Dedifferentiated amniotic fluid mesenchymal stem cell (primary cell): Measurements from ENCODE around the gene SNX17.
A peak's percentile ranks its signal among the peaks of the same experiment; 100 is the strongest.

Experiments used
- DNase-seq: peaks from one replicate; pipeline ENCODE4 v3.0.0-alpha.2; 2016; ENCODE audit errors: extremely low spot score

The SNX17 gene

DNA sequence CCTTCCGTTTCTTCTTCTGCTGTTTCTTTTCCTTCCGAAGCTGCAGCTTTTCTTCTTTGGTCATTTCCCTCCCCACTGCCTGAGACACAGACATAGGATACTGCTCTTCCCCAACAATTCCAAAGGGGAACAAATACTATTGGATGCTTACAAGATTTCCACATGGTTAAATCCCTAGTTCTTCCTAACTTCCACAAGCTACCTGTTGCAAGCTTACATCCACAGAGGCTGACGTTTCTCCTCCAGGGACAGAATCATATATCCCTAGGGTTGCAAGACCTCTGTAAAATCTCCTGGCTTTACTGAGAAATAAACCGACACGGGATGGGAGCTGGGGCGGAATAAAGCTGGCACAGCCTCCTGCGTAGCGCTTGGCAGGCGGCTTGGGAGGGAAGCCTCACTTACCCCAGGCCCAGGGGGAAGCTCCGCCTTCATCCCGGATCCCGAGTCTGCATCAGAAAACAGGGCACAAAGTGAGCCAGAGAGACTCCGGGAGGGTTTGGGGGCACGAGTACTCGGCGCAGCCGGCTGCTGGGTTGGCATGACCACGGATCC lies 868 bp upstream of the SNX17 start:
- peak; percentile 40 for DNase-seq

DNA sequence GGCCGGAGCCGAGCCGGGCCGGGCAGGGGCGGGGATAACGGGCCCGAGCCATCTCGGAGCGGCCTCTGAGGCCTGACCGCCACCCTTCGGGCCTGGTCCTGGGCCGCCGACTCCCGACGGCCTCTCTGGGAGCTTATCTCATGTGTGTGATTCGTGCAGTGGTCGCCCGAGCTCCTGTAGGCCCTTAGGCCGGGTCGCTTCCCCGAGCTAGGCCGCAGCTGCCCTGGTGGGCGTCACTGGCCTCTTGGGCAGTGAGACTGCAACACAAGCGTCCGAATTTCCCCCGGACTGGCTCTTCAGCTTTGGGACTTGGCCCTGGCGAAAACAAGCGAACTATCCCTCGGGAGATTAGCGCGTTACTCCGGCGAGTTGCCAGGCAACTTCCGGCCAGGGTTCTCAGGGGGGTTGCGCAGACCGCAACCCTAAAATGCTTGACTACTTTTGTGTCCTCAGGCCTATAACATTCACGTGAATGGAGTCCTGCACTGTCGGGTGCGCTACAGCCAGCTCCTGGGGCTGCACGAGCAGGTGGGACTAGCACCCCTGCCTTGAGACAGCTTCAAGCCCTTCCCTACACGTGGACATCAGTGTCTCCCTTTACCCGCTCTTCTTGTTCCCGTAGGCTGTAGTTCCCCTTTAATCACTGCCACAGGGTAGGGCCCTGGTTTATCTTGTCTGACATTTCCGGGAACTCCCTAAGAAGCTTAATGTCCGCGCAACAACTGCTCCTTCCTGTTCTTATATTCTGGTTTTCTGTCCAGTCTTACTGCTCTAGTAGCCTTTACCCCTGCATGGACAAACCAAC lies 602 bp downstream of the SNX17 start:
- DNase-seq: no peak

DNA sequence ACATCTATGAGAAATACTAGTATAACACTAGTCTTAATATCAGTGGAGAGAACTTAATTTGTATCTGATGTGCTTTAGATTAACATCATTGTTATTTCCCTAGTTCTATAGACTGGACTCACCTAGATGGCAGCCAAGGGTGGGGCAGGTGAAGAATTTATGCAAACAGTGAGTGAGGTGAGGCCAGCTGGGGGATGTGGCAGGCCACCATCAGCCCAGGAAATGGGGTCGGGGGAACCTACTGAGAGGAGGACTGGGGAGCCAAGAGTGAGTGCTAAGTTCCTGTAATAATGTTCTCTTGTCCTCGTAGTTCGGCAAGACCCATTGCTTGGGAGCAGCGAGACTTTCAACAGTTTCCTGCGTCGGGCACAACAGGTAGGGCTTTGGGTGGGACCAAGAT lies 2.5 kb downstream of the SNX17 start:
- no peak for DNase-seq

DNA sequence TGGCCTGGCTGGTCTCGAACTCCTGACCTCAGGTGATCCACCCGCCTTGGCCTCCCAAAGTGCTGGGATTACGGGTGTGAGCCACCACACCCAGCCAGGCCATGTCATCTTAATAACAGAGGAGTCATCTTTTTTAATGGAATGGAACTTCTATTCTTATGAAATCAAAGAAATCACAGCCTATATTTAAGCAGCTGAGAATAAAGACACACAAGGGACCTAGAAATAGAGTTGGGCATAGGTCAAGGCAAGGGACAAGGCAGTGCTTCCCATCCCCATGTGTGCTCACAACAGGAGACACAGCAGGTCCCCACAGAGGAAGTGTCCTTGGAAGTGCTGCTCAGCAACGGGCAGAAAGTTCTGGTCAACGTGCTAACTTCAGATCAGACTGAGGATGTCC lies 3.2 kb downstream of the SNX17 start:
- no peak for DNase-seq

DNA sequence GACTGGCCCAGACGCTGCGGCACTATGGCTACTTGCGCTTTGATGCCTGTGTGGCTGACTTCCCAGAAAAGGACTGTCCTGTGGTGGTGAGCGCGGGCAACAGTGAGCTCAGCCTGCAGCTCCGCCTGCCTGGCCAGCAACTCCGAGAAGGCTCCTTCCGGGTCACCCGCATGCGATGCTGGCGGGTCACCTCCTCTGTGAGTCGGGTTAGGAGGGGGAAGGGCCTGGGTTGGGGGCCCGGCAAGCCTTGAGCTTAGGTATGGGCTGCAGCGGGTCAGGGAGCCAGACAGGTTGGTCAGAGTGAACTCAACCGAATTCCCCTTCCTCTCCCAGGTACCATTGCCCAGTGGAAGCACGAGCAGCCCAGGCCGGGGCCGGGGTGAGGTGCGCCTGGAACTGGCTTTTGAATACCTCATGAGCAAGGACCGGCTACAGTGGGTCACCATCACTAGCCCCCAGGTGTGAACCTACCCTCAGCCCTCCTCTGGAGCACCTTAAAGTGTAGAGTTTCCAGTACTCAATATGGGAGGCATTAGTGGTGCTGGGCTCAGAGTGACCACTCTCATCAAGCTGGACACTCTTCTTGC lies 5.2 kb downstream of the SNX17 start:
- DNase-seq: no peak

DNA sequence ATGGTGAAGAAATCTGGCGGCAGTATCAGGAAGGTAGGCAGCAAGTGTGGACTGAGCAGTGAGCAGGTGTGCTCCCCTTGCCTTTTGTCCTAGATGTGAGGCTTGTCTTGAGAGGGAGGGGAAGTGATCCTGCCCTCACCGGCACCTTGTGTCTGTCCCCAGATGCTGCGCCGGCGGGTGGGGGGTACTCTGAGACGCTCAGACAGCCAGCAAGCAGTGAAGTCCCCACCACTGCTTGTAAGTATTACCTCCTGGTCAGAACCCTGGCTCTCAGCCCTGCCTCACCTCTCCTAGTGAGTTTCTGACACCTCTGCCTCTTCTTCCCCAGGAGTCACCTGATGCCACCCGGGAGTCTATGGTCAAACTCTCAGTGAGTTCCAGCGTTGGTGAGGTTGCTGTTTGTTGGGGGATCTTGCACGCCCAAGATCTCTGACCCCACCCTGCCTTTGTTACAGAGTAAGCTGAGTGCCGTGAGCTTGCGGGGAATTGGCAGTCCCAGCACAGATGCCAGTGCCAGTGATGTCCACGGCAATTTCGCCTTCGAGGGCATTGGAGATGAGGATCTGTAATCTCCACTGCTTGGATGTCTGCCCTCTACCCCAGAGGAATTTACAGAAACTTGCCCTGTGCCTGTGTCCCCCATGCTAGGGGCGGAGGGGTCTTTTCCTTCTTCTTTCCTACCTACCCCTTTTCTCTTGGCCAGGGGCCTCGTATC lies 5.9 kb downstream of the SNX17 start:
- DNase-seq: no peak

DNA sequence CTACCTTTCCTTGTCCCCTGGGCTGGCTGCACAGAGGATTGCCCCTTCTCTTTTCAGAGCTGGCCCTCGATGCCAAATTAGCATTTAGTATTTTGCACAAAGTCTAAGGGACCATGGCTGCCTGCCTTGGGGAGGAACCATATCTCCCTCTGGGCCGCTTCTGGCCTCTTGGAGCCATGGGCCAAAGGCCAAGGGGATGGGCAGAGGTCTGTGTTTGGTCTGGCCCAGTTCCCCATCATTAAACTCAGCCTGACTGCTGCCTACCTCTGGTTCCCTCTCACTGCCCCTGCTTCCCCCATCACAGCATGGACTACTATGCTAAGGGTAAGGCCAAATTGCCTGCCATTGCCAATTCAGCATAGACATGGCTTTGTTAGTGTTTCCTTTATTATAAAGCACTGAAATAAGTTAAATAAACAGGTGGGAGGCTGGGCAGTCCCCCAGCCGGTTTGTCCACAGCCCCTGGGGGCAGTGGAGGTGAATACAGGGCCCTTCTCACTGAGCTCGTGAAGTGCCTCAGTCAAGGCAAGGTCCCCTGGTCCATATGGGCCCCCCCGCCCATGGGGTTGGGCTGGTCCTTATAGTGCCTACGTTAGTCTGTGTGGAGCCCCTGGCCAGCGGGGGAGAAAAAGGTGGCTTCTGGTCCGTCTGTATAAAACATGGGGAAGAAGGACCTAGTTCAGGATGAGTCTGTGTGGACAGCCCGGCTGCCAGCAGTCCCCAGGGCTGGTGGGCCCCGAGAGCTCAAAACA lies 6.6 kb downstream of the SNX17 start:
- DNase-seq: no peak

DNA sequence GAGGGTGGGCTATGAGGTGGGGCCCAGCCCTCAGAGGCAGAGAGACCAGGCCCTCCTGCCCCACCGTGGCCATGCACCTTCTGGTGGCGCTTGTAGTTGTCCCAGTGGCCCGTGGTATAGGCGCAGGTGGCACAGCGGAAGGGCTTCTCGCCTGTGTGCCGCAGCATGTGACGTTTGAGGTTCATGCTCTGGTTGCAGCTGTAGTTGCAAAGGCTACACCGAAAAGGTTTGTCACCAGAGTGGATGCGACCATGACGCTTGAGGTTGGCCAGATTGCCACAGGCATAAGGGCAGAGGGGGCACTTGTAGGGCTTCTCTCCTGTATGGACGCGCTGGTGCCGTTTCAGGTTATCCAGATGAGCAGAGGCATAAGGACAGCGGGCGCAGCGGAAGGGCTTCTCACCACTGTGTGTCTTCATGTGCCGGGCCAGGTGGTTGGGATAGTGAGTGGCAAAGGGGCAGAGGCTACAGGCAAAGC lies 7.2 kb downstream of the SNX17 start:
- no peak for DNase-seq

DNA sequence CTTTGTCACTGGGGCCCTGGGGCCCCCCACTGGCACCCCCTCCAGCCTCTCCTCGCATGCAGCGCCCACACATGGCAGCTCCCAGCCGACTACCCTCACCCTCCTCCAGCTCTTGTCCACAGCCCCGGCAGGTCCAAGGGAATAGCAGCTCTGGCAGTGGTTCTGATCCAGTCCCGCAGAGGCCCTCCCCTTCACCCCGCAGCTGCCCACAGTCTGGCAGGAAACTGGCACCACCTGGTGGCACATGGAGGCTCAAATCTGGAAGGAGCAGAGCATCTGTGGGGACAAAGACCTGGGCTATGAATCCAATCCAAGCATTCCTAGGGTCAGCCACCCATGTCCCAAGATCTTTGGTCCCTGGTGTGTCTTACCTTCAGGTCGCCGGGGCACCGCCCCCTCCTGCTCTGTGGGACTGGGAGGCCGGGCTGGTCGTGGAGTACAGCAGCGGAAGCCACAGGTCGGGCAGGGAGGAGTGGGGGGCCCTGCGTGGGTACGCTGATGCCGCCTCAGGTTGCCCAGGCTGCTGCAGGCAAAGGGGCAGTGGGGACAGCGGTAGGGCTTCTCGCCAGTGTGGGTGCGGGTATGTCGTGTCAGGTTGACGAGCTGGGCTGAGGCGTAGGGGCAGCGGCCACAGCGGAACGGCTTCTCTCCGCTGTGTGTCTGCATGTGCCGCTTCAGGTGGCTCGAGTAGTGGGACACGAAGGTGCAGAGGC lies 7.8 kb downstream of the SNX17 start:
- DNase-seq: no peak

DNA sequence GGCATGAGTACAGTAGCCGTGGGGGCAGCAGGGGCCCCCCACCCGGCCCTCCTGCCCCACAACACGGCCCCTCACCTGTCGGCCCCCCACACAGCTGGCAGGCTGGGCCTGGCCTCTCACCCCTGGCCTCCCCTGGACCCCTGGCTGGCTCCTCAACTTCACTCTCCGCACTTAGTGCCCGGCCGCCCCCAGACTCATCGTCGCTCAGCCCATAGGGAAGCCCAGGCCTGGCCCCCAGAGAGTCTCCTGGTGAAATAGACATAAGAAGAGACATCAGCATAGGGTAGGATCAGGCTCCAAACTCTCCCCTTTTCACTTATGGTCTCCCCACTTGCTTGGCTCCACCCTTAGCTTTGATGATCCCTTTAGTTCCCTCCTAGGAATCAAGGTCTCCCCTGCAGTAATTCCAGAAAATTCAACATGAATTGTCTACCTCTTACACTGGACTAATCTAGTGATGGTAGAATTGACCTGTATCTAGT lies 8.4 kb downstream of the SNX17 start:
- DNase-seq: no peak

DNA sequence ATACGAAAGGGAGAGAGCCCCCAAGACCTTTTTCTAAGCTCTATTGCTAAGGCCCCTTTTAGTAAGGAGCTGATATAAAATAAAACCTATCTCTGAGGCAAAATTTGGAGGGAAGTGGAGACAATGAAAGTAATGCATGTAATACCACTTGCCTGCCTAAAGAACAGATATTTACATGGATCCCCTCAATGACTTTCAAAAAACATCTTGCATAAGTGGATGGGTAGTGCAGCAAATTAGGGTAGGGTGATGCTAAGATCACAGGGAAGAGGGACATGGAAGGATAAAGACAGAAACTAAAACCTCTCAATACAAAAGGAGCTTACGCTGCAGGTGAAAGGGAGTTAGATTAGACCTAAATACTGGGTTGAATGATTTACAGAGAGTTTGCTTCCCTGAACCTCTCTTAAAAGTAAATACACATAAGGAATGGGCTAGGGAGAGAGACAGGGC lies 9.0 kb downstream of the SNX17 start:
- no peak for DNase-seq

DNA sequence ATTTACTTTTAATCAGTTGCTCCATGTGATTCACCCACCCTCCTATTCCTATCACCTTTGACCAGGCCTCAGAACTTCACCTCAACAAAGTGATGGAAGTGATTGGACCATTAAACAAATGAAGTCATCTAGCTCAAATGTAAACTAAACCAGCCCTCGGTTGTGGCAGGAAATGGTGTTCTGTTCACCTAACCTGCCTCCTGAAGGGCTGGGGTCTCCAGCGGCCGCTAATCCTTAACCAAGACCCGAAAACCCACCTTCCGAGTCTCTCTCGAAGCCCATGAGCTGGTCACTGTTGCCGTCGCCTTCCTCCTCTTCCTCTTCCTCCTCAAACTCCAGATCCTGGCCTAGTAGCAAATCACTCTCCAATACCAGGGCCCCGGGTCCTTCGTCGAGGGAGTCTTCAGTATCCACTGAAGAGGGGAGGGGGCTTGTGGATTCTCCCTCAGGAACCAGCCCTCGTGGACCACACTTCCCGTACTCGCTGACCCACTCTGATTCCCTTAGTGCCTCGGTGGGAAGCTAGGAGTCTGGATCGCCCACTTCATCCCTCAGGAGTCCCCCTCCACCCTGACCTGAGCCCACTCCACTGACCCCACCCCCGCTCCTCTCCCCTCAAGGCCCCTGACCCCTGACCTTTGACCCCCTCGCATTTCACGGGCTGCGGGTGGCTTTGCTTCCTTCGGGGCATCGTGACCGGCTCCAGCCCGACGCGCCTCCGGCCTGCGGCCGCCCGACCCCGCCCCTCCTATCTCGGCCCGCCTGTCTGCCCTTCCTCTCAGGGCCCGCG lies 9.6 kb downstream of the SNX17 start:
- DNase-seq: no peak

DNA sequence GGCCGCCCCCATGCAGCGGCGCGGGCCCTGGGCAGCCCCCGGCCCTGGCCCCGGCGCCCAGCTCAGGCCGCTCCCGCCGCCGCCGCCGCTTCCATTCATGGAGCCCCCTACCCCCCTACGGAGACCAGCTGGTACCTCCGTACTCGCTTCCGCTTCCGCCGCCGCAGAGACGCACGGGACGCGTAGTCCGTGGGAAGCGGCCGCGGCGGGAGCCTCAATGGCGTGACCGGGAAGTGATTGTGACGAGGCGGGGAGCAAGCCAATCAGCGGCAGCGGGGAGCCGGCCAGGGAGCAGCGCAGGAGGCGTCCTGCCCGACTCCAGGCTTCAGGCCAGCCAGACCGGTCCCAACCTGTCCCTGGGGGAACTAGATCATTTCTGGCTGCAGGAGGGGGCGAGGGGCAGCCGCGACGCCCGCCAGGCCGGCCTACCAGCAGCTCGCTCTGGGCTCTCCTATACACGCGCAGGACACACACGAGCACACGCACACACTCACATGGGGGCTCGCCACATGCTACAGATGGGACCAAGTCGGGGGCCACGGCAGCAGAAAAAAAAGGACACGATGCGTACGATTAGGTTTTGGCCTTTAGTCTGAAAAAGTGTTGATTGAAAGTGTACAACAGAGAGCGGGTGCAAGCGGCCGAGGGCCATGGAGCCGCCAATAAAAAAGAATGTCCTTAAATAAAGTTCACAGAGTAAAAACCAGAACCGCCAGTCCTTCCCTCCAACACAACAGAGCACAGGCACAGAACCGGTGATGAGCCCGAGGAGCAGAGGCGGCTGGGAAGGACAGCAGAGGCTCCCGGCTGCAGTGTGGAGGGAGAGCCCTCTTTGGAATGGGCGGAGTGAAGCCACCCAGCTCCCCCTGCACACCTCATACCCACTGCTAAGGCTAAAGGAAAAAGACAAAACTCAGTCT lies 10.5 kb downstream of the SNX17 start, which contains the start of gene ZNF513:
Gene ZNF513, minus strand, starts transcription at position 109 of the 920 bp plus-strand sequence. CDS start 208 bp downstream, outside the sequence.
- DNase-seq: peak; percentile 94

DNA sequence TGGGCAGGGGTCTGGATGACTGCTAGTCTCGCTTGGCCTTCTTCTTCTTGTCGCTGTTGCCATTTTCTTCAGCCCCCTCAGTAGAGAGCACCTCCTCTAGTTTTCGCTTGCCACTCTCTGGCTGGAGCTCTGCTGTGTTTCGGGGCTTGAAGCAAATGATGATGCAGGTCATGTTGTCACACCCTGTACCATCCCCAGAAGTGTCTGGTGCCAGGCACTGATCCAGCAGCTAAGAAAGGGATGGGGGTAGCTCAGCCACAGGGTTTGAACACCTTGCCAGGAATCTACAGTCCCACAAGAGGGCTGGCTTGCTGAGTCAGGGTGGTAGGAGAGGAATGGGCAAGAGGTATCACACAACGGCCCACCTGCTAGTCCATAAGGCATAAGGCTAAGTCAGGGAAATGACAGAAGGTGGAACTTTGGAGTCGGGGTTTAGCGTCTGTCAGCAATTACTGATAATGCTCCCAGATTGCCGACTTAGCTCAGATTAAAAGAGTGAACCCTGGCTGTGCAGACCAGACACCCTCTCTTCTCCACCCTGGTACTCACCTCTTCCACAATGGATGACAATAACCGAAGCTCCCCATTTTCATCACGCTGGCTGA lies 11.3 kb downstream of the SNX17 start:
- no peak for DNase-seq

DNA sequence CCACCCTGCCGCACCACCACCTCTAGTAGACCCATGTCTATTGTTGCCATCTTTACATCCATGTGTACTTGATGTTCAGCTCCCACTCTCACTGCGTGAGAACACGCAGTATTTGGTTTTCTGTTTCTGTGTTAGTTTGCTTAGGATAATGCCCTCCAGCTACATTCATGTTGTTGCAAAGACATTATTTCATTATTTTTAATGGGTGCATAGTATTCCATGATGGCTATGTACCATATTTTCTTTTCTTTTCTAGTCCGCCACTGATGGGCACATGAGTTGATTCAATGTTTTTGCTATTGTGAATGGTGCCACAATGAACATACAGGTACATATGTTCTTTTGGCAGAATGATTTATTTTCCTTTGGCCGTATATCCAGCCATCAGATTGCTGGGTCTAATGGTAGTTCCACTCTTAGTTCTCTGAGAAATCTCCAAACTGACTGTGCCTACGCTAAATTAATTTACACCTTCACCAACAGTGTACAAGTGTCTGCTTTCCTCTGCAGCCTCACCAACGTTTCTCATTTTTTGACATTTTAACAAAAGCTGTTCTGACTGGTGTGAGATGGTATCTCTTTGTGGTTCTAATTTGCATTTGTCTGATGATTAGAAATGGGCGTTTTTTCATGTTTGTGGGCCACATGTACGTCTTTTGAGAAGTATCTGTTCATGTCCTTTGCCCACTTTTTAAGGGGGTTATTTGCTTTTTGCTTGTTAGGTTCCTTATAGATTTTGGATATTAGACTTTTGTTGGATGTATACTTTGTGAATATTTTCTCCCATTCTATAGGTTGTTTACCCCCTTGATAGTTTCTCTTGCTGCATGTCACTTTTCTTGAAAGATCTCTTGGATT lies 20.6 kb downstream of the SNX17 start:
- no peak for DNase-seq

DNA sequence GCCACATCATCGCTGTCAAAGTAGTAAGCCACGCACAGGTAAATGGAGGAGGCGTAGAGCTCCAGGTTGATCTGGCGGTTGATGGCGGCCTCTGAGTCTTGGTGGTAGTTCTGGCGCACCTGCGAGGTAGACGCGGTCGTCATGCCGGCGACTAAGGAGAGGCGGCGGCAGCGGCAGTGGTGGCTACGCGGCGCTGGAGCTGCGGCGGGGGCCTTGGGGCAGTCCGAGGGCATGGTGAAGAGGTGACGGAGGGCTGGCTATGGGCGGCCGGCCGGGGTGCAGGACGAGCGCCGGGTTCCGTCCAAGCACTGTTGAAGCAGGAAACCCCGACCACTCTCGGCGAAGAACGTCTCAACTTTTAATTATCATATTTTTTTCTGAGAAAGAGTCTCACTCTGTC lies 22.8 kb downstream of the SNX17 start:
- no peak for DNase-seq

DNA sequence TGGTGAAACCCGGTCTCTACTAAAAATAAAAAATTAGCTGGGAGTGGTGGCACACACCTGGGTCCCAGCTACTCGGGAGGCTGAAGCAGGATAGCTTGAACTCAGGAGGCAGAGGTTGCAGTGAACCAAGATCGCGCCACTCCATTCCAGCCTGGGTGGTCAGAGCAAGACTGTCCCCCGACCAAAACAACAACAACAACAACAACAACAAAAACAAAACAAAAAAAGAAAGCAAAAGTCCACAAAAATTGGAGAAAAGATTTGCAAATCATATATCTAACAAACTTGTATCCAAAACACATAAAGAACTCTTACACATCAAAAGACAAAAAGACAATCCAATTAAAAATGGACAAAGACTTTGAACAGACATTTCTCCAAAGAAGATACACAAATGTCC lies 28.5 kb downstream of the SNX17 start:
- no peak for DNase-seq
